SJSA1 (cell line): ENCODE data around the gene KRTAP12-2. TPM values are rescaled to one million over a fixed set of nuclear protein-coding genes. Genes with fewer than 3 reads are reported as not detected.
"Not testable (repeated sequence)": the region's sequence is repeated elsewhere in the genome, so short reads cannot be mapped to it uniquely, and the experiment has no call there.

Experiments
- DNase-seq, 2 experiments: peaks; one replicate each; pipeline ENCODE4 v3.0.0-alpha.2; 2015 to 2020; ENCODE audit warnings: low spot score in 2 of 2, low read depth in 1 of 2
- H3K27ac ChIP-seq: fragments of 250-450 bp; sonication (Bioruptor Pico); 2 replicates; pipeline ENCODE4 v1.5.1; 2020; ENCODE audit warnings: mild to moderate bottlenecking, moderate library complexity
- H3K27me3 ChIP-seq: fragments of 250-450 bp; sonication (Bioruptor Pico); replicated peaks from 2 replicates; pipeline ENCODE4 v1.5.1; 2020; ENCODE audit warnings: mild to moderate bottlenecking, moderate library complexity
- H3K36me3 ChIP-seq: fragments of 250-450 bp; sonication (Bioruptor Pico); 2 replicates; pipeline ENCODE4 v1.5.1; 2020; ENCODE audit warnings: mild to moderate bottlenecking
- H3K4me1 ChIP-seq: fragments of 250-450 bp; sonication (Bioruptor Pico); replicated peaks from 2 replicates; pipeline ENCODE4 v1.6.1; 2021; ENCODE audit warnings: mild to moderate bottlenecking
- H3K4me3 ChIP-seq: fragments of 250-450 bp; sonication (Bioruptor Pico); 2 replicates; pipeline ENCODE4 v1.5.1; 2020; ENCODE audit warnings: mild to moderate bottlenecking
- H3K9me3 ChIP-seq: fragments of 250-450 bp; sonication (Bioruptor Pico); replicated peaks from 2 replicates; pipeline ENCODE4 v1.5.1; 2020; ENCODE audit warnings: mild to moderate bottlenecking
- total RNA-seq: library from RNA; depleted of rRNA; stranded (reverse); fragments of >200 nt; shearing (Covaris generic); gene quantifications from 2 replicates; pipeline ENCODE4 v1.2.3, GENCODE V29; 2014

Gene KRTAP12-2
- total RNA-seq, 1 experiment from 2014 or later: not detected

- not testable (repeated sequence) for H3K27ac ChIP-seq
Measured at GRCh38 chr21:44646366-44647221, 20.1 kb downstream of the KRTAP12-2 start, which contains the start of gene KRTAP10-11. Gene KRTAP10-11, plus strand, starts transcription at chr21:44646414. Its CDS starts 45 bp downstream, at chr21:44646459.

GRCh38 chr21:44644878-44645277, 21.8 kb downstream of the KRTAP12-2 start:
- DNase-seq: no peak
- Histone ChIP-seq H3K4me3 (no peak overlapping the region), H3K27ac (no peak overlapping the region), H3K27me3 (0 out of 2 replicates have a peak, but pooled peaks cover 8% of the 10 kb centered on the region), H3K4me1 (no peaks in the 10 kb centered on the region), H3K36me3 (no peaks in the 10 kb centered on the region), H3K9me3 (no peaks in the 10 kb centered on the region; the same call in 1 of the 2 replicates)

More at GRCh38 chr21:44646366-44647221, 20.1 kb downstream of the KRTAP12-2 start, which contains the start of gene KRTAP10-11:
- not testable (repeated sequence) for H3K4me1 ChIP-seq, H3K9me3 ChIP-seq, H3K36me3 ChIP-seq, DNase-seq, H3K27me3 ChIP-seq, H3K4me3 ChIP-seq

GRCh38 chr21:44643741-44644310, 22.9 kb downstream of the KRTAP12-2 start:
- Histone ChIP-seq H3K36me3 (no peaks in the 10 kb centered on the region), H3K4me1 (no peaks in the 10 kb centered on the region)
- DNase-seq: no peak

GRCh38 chr21:44640761-44641160, 26.0 kb downstream of the KRTAP12-2 start:
- no peaks in the 10 kb centered on the region for H3K36me3 ChIP-seq
- H3K27ac ChIP-seq: no peak overlapping the region
- H3K4me1 ChIP-seq: no peaks in the 10 kb centered on the region
- no peak overlapping the region for H3K4me3 ChIP-seq
- H3K27me3 ChIP-seq: no peaks in the 10 kb centered on the region
- H3K9me3 ChIP-seq: no peaks in the 10 kb centered on the region
- no peak for DNase-seq

More at GRCh38 chr21:44643741-44644310, 22.9 kb downstream of the KRTAP12-2 start:
- H3K27me3 ChIP-seq: 0 out of 2 replicates have a peak, but pooled peaks cover 5% of the 10 kb centered on the region
- H3K9me3 ChIP-seq: no peaks in the 10 kb centered on the region
- H3K4me3 ChIP-seq: no peak overlapping the region
- no peak overlapping the region for H3K27ac ChIP-seq

GRCh38 chr21:44639331-44639655, 27.4 kb downstream of the KRTAP12-2 start:
- Histone ChIP-seq H3K27ac (no peak overlapping the region), H3K4me3 (no peak overlapping the region), H3K9me3 (no peaks in the 10 kb centered on the region), H3K4me1 (no peaks in the 10 kb centered on the region), H3K27me3 (no peaks in the 10 kb centered on the region), H3K36me3 (no peaks in the 10 kb centered on the region)
- no peak for DNase-seq

- H3K27me3 ChIP-seq, H3K27ac ChIP-seq, H3K9me3 ChIP-seq, H3K4me3 ChIP-seq, DNase-seq, H3K36me3 ChIP-seq, H3K4me1 ChIP-seq: not testable (repeated sequence)
Measured at GRCh38 chr21:44638506-44639330, 28.0 kb downstream of the KRTAP12-2 start.

GRCh38 chr21:44637851-44638348, 28.8 kb downstream of the KRTAP12-2 start:
- not testable (repeated sequence) for H3K4me3 ChIP-seq, DNase-seq, H3K27ac ChIP-seq, H3K9me3 ChIP-seq, H3K27me3 ChIP-seq, H3K36me3 ChIP-seq, H3K4me1 ChIP-seq

GRCh38 chr21:44637018-44637850, 29.5 kb downstream of the KRTAP12-2 start, which contains the start of gene KRTAP10-10:
Gene KRTAP10-10, plus strand, starts transcription at chr21:44637356. Its CDS starts 62 bp downstream, at chr21:44637418.
- Histone ChIP-seq H3K4me1 (no peaks in the 10 kb centered on the region), H3K27me3 (no peaks in the 10 kb centered on the region), H3K9me3 (no peaks in the 10 kb centered on the region), H3K27ac (no peak within 1 kb of the TSS), H3K4me3 (no peak within 1 kb of the TSS), H3K36me3 (no peaks in the 10 kb centered on the region)
- peak in 1 of 2 experiments; percentile 40 for DNase-seq

- Histone ChIP-seq H3K4me3 (no peak overlapping the region), H3K27ac (no peak overlapping the region), H3K9me3 (peaks cover 5% of the 10 kb centered on the region), H3K4me1 (no peaks in the 10 kb centered on the region), H3K27me3 (no peaks in the 10 kb centered on the region), H3K36me3 (no peaks in the 10 kb centered on the region)
- DNase-seq: peak in 1 of 2 experiments; percentile 37
Measured at GRCh38 chr21:44636209-44637017, 30.3 kb downstream of the KRTAP12-2 start.

GRCh38 chr21:44632067-44632466, 34.7 kb downstream of the KRTAP12-2 start:
- Histone ChIP-seq H3K27me3 (no peaks in the 10 kb centered on the region), H3K9me3 (peaks cover 5% of the 10 kb centered on the region), H3K36me3 (no peaks in the 10 kb centered on the region), H3K4me1 (no peaks in the 10 kb centered on the region), H3K27ac (no peak overlapping the region), H3K4me3 (no peak overlapping the region)
- DNase-seq: no peak

- H3K4me1 ChIP-seq: no peaks in the 10 kb centered on the region
- DNase-seq: no peak
- peaks cover 5% of the 10 kb centered on the region for H3K9me3 ChIP-seq
- no peaks in the 10 kb centered on the region for H3K27me3 ChIP-seq
- H3K4me3 ChIP-seq: no peak overlapping the region
- no peaks in the 10 kb centered on the region for H3K36me3 ChIP-seq
- no peak overlapping the region for H3K27ac ChIP-seq
Measured at GRCh38 chr21:44630440-44630839, 36.3 kb downstream of the KRTAP12-2 start.

GRCh38 chr21:44628707-44629391, 37.9 kb downstream of the KRTAP12-2 start:
- DNase-seq: no peak
- no peaks in the 10 kb centered on the region for H3K4me1 ChIP-seq
- no peaks in the 10 kb centered on the region for H3K36me3 ChIP-seq
- H3K27me3 ChIP-seq: no peaks in the 10 kb centered on the region
- peaks cover 12% of the 10 kb centered on the region for H3K9me3 ChIP-seq
- H3K27ac ChIP-seq: no peak overlapping the region
- H3K4me3 ChIP-seq: no peak overlapping the region
